NB4 (cell line): ENCODE results near the gene CDK11A.
"Not testable (repeated sequence)": the region's sequence is repeated elsewhere in the genome, so short reads cannot be mapped to it uniquely, and the experiment has no call there.

Experiments
- DNase-seq: peaks from one replicate; pipeline ENCODE4 v3.0.0; 2010; ENCODE audit warnings: low read depth
- H3K4me3 ChIP-seq: one replicate; pipeline ENCODE4 v1.5.1; 2011; ENCODE audit warnings: mild to moderate bottlenecking, low read depth, low read length, moderate library complexity
- MYC ChIP-seq: IDR thresholded peaks from 2 replicates; pipeline ENCODE4 v1.6.1; 2011; ENCODE audit warnings: low read depth, low read length
- POLR2A ChIP-seq: IDR thresholded peaks from 2 replicates; pipeline ENCODE4 v1.6.1; 2011; ENCODE audit warnings: mild to moderate bottlenecking; ENCODE audit not compliant: insufficient read length; ENCODE audit errors: extremely low read depth
- TF ChIP-seq, protein P1 (sequence below): IDR thresholded peaks from 2 replicates; pipeline ENCODE4 v1.6.1; 2011; ENCODE audit warnings: low read depth, low read length
- TF ChIP-seq, protein P2 (sequence below): IDR thresholded peaks from one replicate; pipeline ENCODE4 v1.5.1; 2012; ENCODE audit warnings: low read depth, low read length

Gene CDK11A

GRCh38 chr1:1692714-1693647, 31.2 kb downstream of the CDK11A start, which contains the start of gene SLC35E2B:
TSS of gene SLC35E2B (minus strand) at chr1:1692795. CDS start at chr1:1676699, 16,096 bp downstream.
- peak; percentile 94 for DNase-seq
- H3K4me3 ChIP-seq: peak within 1 kb of the TSS; percentile 53

GRCh38 chr1:1692324-1692713, 31.8 kb downstream of the CDK11A start:
- DNase-seq: peak; percentile 81
- H3K4me3 ChIP-seq: peak overlapping the region; percentile 53
- TF ChIP-seq MYC: 0 out of 2 replicates have a peak, but pooled peaks have one; percentile 31

GRCh38 chr1:1691443-1691842, 32.7 kb downstream of the CDK11A start:
- not testable (repeated sequence) for DNase-seq
- peak overlapping the region; percentile 42 for H3K4me3 ChIP-seq

GRCh38 chr1:1689526-1689925, 34.6 kb downstream of the CDK11A start:
- H3K4me3 ChIP-seq, DNase-seq: not testable (repeated sequence)

GRCh38 chr1:1687846-1688245, 36.3 kb downstream of the CDK11A start:
- H3K4me3 ChIP-seq: no peak overlapping the region
- no peak for DNase-seq
- TF ChIP-seq POLR2A: no peak
- TF ChIP-seq, protein P1, sequence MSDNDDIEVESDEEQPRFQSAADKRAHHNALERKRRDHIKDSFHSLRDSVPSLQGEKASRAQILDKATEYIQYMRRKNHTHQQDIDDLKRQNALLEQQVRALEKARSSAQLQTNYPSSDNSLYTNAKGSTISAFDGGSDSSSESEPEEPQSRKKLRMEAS: no peak
- TF ChIP-seq, protein P2, sequence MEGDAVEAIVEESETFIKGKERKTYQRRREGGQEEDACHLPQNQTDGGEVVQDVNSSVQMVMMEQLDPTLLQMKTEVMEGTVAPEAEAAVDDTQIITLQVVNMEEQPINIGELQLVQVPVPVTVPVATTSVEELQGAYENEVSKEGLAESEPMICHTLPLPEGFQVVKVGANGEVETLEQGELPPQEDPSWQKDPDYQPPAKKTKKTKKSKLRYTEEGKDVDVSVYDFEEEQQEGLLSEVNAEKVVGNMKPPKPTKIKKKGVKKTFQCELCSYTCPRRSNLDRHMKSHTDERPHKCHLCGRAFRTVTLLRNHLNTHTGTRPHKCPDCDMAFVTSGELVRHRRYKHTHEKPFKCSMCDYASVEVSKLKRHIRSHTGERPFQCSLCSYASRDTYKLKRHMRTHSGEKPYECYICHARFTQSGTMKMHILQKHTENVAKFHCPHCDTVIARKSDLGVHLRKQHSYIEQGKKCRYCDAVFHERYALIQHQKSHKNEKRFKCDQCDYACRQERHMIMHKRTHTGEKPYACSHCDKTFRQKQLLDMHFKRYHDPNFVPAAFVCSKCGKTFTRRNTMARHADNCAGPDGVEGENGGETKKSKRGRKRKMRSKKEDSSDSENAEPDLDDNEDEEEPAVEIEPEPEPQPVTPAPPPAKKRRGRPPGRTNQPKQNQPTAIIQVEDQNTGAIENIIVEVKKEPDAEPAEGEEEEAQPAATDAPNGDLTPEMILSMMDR: no peak
- TF ChIP-seq MYC: no peak

DNA sequence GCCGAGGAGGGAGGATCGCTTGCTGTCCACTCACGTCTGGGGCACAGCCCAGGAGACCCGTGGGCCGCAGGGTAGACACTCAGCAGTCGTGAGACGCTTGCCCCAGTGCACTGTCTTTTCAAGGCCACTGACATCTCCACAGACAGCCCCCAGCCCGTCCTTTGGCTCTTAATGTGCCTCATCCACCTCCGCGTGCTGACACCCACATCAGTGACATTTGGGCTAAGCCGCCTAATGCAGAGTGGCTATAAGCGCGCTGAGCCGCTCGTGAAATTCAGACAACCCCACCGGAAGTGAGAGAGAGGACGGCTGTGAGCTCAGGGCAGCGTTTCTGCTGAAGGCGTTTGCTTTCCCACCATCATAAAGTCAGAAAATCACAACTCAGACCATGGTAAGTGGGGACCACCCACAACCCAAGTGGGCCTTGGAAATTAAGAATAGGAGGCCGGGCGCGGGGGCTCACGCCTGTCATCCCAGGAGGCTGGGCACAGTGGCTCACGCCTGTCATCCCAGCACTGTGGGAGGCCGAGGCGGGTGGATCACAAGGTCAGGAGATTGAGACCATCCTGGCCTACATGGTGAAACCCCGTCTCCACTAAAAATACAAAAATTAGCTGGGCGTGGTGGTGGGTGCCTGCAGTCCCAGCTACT, 40.0 kb downstream of the CDK11A start:
- no peak for DNase-seq
- no peak overlapping the region for H3K4me3 ChIP-seq
- TF ChIP-seq, protein P1: no peak
- TF ChIP-seq MYC (no peak), POLR2A (no peak)
- TF ChIP-seq, protein P2: no peak

- no peak for TF ChIP-seq POLR2A
- TF ChIP-seq, protein P2: no peak
- DNase-seq: no peak
- no peak overlapping the region for H3K4me3 ChIP-seq
Measured at GRCh38 chr1:1683104-1683905, 40.9 kb downstream of the CDK11A start.

DNA sequence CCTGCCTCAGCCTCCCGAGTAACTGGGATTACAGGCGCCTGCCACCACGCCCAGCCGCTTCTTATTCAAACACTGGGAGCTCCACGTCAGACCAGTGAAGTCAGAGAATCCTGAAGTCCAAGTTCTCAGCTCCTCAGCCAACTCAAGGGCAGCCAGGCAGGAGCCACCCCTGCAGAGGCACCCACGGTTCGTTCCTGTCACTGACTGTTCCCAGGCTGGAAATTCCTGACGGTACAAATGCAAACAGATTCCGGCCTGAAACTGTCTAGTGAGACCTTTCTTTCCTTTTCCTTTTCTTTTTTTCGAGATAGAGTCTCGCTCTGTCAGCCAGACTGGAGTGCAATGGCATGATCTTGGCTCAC, 43.3 kb downstream of the CDK11A start:
- TF ChIP-seq, protein P2: no peak
- TF ChIP-seq, protein P1: no peak
- DNase-seq: no peak
- no peak overlapping the region for H3K4me3 ChIP-seq
